NT2/D1 (cell line): ENCODE results near the gene GRM7.

Source experiments
- DNase-seq: peaks from one replicate; pipeline ENCODE4 v3.0.0-alpha.2; 2011; ENCODE audit warnings: low read depth, low spot score
- H3K27me3 ChIP-seq: 2 replicates; pipeline ENCODE4 v1.6.0; 2011; ENCODE audit warnings: mild to moderate bottlenecking; ENCODE audit not compliant: insufficient read length, insufficient read depth
- H3K36me3 ChIP-seq: 2 replicates; pipeline ENCODE4 v1.6.1; 2011; ENCODE audit warnings: mild to moderate bottlenecking, low read length, mixed read lengths; ENCODE audit not compliant: insufficient read depth, insufficient read length
- H3K4me1 ChIP-seq: 2 replicates; pipeline ENCODE4 v1.5.1; 2011; ENCODE audit not compliant: insufficient read depth, insufficient read length
- H3K4me3 ChIP-seq: 2 replicates; pipeline ENCODE4 v1.5.1; 2011; ENCODE audit warnings: low read depth; ENCODE audit not compliant: insufficient read length
- H3K9ac ChIP-seq: 2 replicates; pipeline ENCODE4 v1.6.0; 2011; ENCODE audit warnings: low read depth; ENCODE audit not compliant: insufficient read length
- H3K9me3 ChIP-seq: 2 replicates; pipeline ENCODE4 v1.5.1; 2011; ENCODE audit warnings: mild to moderate bottlenecking, low read length; ENCODE audit not compliant: insufficient read depth
- SUZ12 ChIP-seq: IDR thresholded peaks from 2 replicates; pipeline ENCODE4 v1.6.1; 2011; ENCODE audit not compliant: insufficient read length, insufficient read depth; ENCODE audit errors: extremely low read depth
- YY1 ChIP-seq: IDR thresholded peaks from 2 replicates; pipeline ENCODE4 v1.6.1; 2011; ENCODE audit not compliant: insufficient read length, insufficient read depth
- ZNF274 ChIP-seq: IDR thresholded peaks from 2 replicates; pipeline ENCODE4 v1.6.1; 2011; ENCODE audit warnings: mild to moderate bottlenecking, low read depth, low read length

The GRM7 gene

GRCh38 chr3:7280318-7280717 lies 419.4 kb downstream of the GRM7 start:
- Histone ChIP-seq H3K27me3 (no peaks in the 10 kb centered on the region), H3K36me3 (no peaks in the 10 kb centered on the region), H3K9me3 (no peaks in the 10 kb centered on the region), H3K4me1 (no peaks in the 10 kb centered on the region), H3K9ac (no peak overlapping the region), H3K4me3 (no peak overlapping the region)
- no peak for TF ChIP-seq SUZ12
- no peak for TF ChIP-seq ZNF274
- no peak for TF ChIP-seq YY1
- DNase-seq = no peak

- no peaks in the 10 kb centered on the region for H3K9me3 ChIP-seq
- H3K4me3 ChIP-seq = no peak overlapping the region
- no peaks in the 10 kb centered on the region for H3K27me3 ChIP-seq
- no peaks in the 10 kb centered on the region for H3K4me1 ChIP-seq
- no peak for TF ChIP-seq ZNF274
- no peak for TF ChIP-seq YY1
- TF ChIP-seq SUZ12 = no peak
- H3K9ac ChIP-seq = no peak overlapping the region
- no peaks in the 10 kb centered on the region for H3K36me3 ChIP-seq
- DNase-seq = no peak
Observed at GRCh38 chr3:7282988-7283387, 422.1 kb downstream of the GRM7 start.

DNA sequence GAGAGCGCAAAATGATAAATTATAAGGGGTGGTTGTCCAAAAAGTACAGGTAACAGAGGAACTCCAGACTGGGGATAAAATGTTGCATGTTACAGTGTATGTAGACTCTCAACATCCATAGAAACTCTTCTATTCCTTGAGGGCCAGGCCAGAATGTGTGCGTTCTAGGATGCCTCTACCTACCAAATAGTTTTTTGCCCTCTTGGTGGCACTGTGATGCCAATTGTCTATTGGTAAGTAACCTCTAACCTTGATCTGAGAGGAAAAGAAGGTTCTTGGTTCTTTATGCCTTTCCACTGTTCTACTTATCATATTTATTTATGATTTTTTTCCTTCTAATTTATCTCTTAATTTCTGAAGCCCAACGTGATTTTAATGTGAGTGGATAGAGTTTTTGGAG lies 424.6 kb downstream of the GRM7 start:
- DNase-seq = no peak
- no peaks in the 10 kb centered on the region for H3K27me3 ChIP-seq
- TF ChIP-seq YY1 (no peak), SUZ12 (no peak), ZNF274 (no peak)
- H3K9ac ChIP-seq = no peak overlapping the region
- no peaks in the 10 kb centered on the region for H3K4me1 ChIP-seq
- no peaks in the 10 kb centered on the region for H3K36me3 ChIP-seq
- no peaks in the 10 kb centered on the region for H3K9me3 ChIP-seq
- H3K4me3 ChIP-seq = no peak overlapping the region

- H3K36me3 ChIP-seq = no peaks in the 10 kb centered on the region
- H3K27me3 ChIP-seq = no peaks in the 10 kb centered on the region
- no peaks in the 10 kb centered on the region for H3K9me3 ChIP-seq
- H3K9ac ChIP-seq = no peak overlapping the region
- TF ChIP-seq YY1 (no peak), ZNF274 (no peak), SUZ12 (no peak)
- no peaks in the 10 kb centered on the region for H3K4me1 ChIP-seq
- H3K4me3 ChIP-seq = no peak overlapping the region
- DNase-seq = no peak
Observed at GRCh38 chr3:7288133-7288532, 427.2 kb downstream of the GRM7 start.

- Histone ChIP-seq H3K4me3 (no peak overlapping the region), H3K4me1 (no peaks in the 10 kb centered on the region), H3K27me3 (no peaks in the 10 kb centered on the region), H3K36me3 (no peaks in the 10 kb centered on the region), H3K9ac (no peak overlapping the region), H3K9me3 (no peaks in the 10 kb centered on the region)
- TF ChIP-seq SUZ12 (no peak), YY1 (no peak), ZNF274 (no peak)
- no peak for DNase-seq
Observed at GRCh38 chr3:7289121-7289520, 428.2 kb downstream of the GRM7 start.

- Histone ChIP-seq H3K36me3 (no peaks in the 10 kb centered on the region), H3K27me3 (no peaks in the 10 kb centered on the region), H3K9ac (no peak overlapping the region), H3K4me1 (no peaks in the 10 kb centered on the region), H3K9me3 (no peaks in the 10 kb centered on the region), H3K4me3 (no peak overlapping the region)
- DNase-seq = no peak
- TF ChIP-seq ZNF274 (no peak), SUZ12 (no peak), YY1 (no peak)
Observed at GRCh38 chr3:7290077-7290825, 429.3 kb downstream of the GRM7 start.

DNA sequence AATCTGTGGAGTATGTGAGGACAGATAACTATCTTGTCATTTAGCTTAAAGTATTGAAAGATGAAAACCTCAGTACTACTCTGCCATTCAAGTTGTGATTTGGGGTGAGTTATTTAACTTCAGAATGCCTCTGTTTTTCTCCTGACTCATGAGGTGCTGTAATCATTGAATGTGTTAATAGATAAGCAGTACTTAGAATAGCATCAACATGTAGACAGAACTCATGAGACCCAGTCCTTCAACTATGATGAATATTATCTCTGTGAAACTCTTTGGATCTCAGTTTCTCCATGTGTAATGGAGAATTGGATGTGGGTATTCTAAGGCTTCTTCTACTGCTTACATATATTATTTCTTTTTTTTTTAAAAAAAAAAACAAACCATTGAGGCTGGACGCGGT lies 431.4 kb downstream of the GRM7 start:
- Histone ChIP-seq H3K9ac (no peak overlapping the region), H3K4me1 (no peaks in the 10 kb centered on the region), H3K36me3 (no peaks in the 10 kb centered on the region), H3K4me3 (no peak overlapping the region), H3K9me3 (no peaks in the 10 kb centered on the region), H3K27me3 (no peaks in the 10 kb centered on the region)
- no peak for DNase-seq
- TF ChIP-seq SUZ12 = no peak
- no peak for TF ChIP-seq ZNF274
